GM23338 (cell line): ENCODE measurements around the gene DOCK1. TPM values are rescaled to one million over a fixed set of nuclear protein-coding genes. Genes with fewer than 3 reads are reported as not detected.

Experiments used
- ATAC-seq: fragments of 200-7000 bp; cut with Tn5 transposase; 3 replicates; pipeline ENCODE4 v1.9.1; 2020
- DNase-seq: peaks from one replicate; pipeline ENCODE4 v3.0.0-alpha.2; 2015; ENCODE audit warnings: low spot score
- H2AFZ ChIP-seq: fragments of 200-600 bp; sonication (generic); 2 replicates; pipeline ENCODE4 v1.8.0; 2016; ENCODE audit warnings: antibody characterized with exemption, mild to moderate bottlenecking, moderate library complexity
- H3F3A ChIP-seq: fragments of 200-600 bp; sonication (generic); replicated peaks from 2 replicates; pipeline ENCODE4 v1.8.0; 2017; ENCODE audit warnings: antibody characterized with exemption, mixed run types, low read depth
- H3K27ac ChIP-seq: fragments of 200-600 bp; sonication (generic); 2 replicates; pipeline ENCODE4 v1.6.1; 2016; ENCODE audit warnings: low read depth
- H3K27me3 ChIP-seq: fragments of 200-600 bp; sonication (generic); 2 replicates; pipeline ENCODE4 v1.8.0; 2016; ENCODE audit warnings: mild to moderate bottlenecking, mixed run types, moderate library complexity; ENCODE audit not compliant: insufficient read depth
- H3K36me3 ChIP-seq: fragments of 200-600 bp; sonication (generic); 2 replicates; pipeline ENCODE4 v1.8.0; 2016; ENCODE audit warnings: mild to moderate bottlenecking; ENCODE audit not compliant: insufficient read depth
- H3K4me1 ChIP-seq: fragments of 200-600 bp; sonication (generic); 2 replicates; pipeline ENCODE4 v1.8.0; 2016; ENCODE audit warnings: mild to moderate bottlenecking, moderate library complexity; ENCODE audit not compliant: insufficient read depth
- H3K4me2 ChIP-seq: fragments of 200-600 bp; sonication (generic); 2 replicates; pipeline ENCODE4 v1.7.1; 2017; ENCODE audit warnings: mixed run types
- H3K4me3 ChIP-seq: fragments of 200-600 bp; sonication (generic); 2 replicates; pipeline ENCODE4 v1.6.1; 2016; ENCODE audit warnings: mixed run types
- H3K79me2 ChIP-seq: fragments of 200-600 bp; sonication (generic); replicated peaks from 2 replicates; pipeline ENCODE4 v1.8.0; 2017; ENCODE audit warnings: mild to moderate bottlenecking; ENCODE audit not compliant: insufficient read depth
- H3K9me2 ChIP-seq: fragments of 200-600 bp; sonication (generic); 2 replicates; pipeline ENCODE4 v1.8.0; 2017; ENCODE audit not compliant: insufficient read depth
- H4K20me1 ChIP-seq: fragments of 200-600 bp; sonication (generic); replicated peaks from 2 replicates; pipeline ENCODE4 v1.8.0; 2017; ENCODE audit warnings: mild to moderate bottlenecking; ENCODE audit not compliant: insufficient read depth
- H3K27ac Mint-ChIP-seq: 2 replicates; pipeline ENCODE4 v1.8.0; 2020; ENCODE audit warnings: inconsistent platforms, mild to moderate bottlenecking, moderate library complexity, mixed read lengths
- H3K27me3 Mint-ChIP-seq: 3 replicates; pipeline ENCODE4 v1.8.0; 2022; ENCODE audit warnings: low read depth, mild to moderate bottlenecking, moderate library complexity, mixed read lengths, inconsistent platforms; ENCODE audit not compliant: insufficient read depth, poor library complexity
- H3K36me3 Mint-ChIP-seq: 3 replicates; pipeline ENCODE4 v1.8.0; 2021; ENCODE audit warnings: low read depth, mild to moderate bottlenecking, inconsistent platforms, moderate library complexity, mixed read lengths
- H3K4me1 Mint-ChIP-seq: 3 replicates; pipeline ENCODE4 v1.8.0; 2020; ENCODE audit warnings: mild to moderate bottlenecking, inconsistent platforms, mixed read lengths
- H3K4me3 Mint-ChIP-seq: 3 replicates; pipeline ENCODE4 v1.8.0; 2021; ENCODE audit warnings: moderate library complexity, mild to moderate bottlenecking, inconsistent platforms, mixed read lengths
- H3K9me3 Mint-ChIP-seq: 3 replicates; pipeline ENCODE4 v1.8.0; 2020; ENCODE audit warnings: moderate library complexity, mild to moderate bottlenecking, inconsistent platforms, mixed read lengths
- CREB1 ChIP-seq: fragments of 250-450 bp; sonication (Bioruptor Pico); IDR thresholded peaks from 2 replicates; pipeline ENCODE4 v1.5.0; 2020; ENCODE audit warnings: low read depth, mild to moderate bottlenecking, moderate library complexity
- ETS1 ChIP-seq: IDR thresholded peaks from 2 replicates; pipeline ENCODE4 v1.6.1; 2016; ENCODE audit warnings: antibody characterized with exemption
- EZH2 ChIP-seq: fragments of 200-600 bp; sonication (generic); IDR thresholded peaks from one replicate; pipeline ENCODE4 v1.8.0; 2017; ENCODE audit warnings: antibody characterized with exemption, mild to moderate bottlenecking, low read depth; ENCODE audit not compliant: unreplicated experiment
- EZH2phosphoT487 ChIP-seq: fragments of 200-600 bp; sonication (generic); IDR thresholded peaks from one replicate; pipeline ENCODE4 v1.8.1; 2018; ENCODE audit warnings: antibody characterized with exemption; ENCODE audit not compliant: unreplicated experiment
- JUNB ChIP-seq: IDR thresholded peaks from one replicate; pipeline ENCODE4 v1.6.1; 2016; ENCODE audit warnings: antibody characterized with exemption; ENCODE audit not compliant: unreplicated experiment
- NANOG ChIP-seq: IDR thresholded peaks from 2 replicates; pipeline ENCODE4 v1.6.1; 2016; ENCODE audit warnings: antibody characterized with exemption, borderline replicate concordance
- POLR2AphosphoS5 ChIP-seq: IDR thresholded peaks from 2 replicates; pipeline ENCODE4 v1.6.1; 2016; ENCODE audit warnings: antibody characterized with exemption, low read depth
- REST ChIP-seq: IDR thresholded peaks from one replicate; pipeline ENCODE4 v1.6.1; 2018; ENCODE audit warnings: antibody characterized with exemption; ENCODE audit not compliant: unreplicated experiment
- STAT1 ChIP-seq: IDR thresholded peaks from one replicate; pipeline ENCODE4 v1.6.1; 2016; ENCODE audit warnings: antibody characterized with exemption; ENCODE audit not compliant: unreplicated experiment
- ZNF114 ChIP-seq: fragments of 250-450 bp; sonication (Bioruptor Pico); IDR thresholded peaks from 2 replicates; pipeline ENCODE4 v1.5.0; 2020; ENCODE audit warnings: mild to moderate bottlenecking, moderate library complexity
- ZNF331 ChIP-seq: fragments of 250-450 bp; sonication (Bioruptor Pico); IDR thresholded peaks from 2 replicates; pipeline ENCODE4 v1.5.0; 2020; ENCODE audit warnings: low read depth, mild to moderate bottlenecking, moderate library complexity
- ZNF462 ChIP-seq: fragments of 250-450 bp; sonication (Bioruptor Pico); IDR thresholded peaks from 2 replicates; pipeline ENCODE4 v1.5.0; 2020; ENCODE audit warnings: mild to moderate bottlenecking, moderate library complexity
- polyA plus RNA-seq: library from polyadenylated mRNA; unstranded; fragments of >200 nt; fragmentation: Nextera tagmentation; extraction: Ambion mirVana; gene quantifications from 2 replicates; pipeline ENCODE4 v1.2.1, GENCODE V29; 2016
- total RNA-seq: library from RNA; depleted of rRNA; stranded (reverse); fragments of >200 nt; shearing (Covaris generic); gene quantifications from 2 replicates; pipeline ENCODE4 v1.2.3, GENCODE V29; 2014
- TF ChIP-seq, protein P1 (sequence below), 2 experiments: fragments of 200-600 bp in 1 of 2; sonication (generic) in 1 of 2; conservative IDR thresholded peaks; 2 replicates each; pipeline versions ENCODE4 v1.5.1 to v1.6.1; 2016 to 2017; ENCODE audit warnings: antibody characterized with exemption in 2 of 2, low read depth in 2 of 2, mild to moderate bottlenecking in 2 of 2, moderate library complexity in 1 of 2

The DOCK1 gene
- total and polyA plus RNA-seq, 2 experiments from 2014 or later = 13.2 to 55.3 TPM

- no peaks in the 10 kb centered on the region for H3K27me3 Mint-ChIP-seq
- no peaks in the 10 kb centered on the region for H3F3A ChIP-seq
- H3K9me2 ChIP-seq = no peaks in the 10 kb centered on the region
- no peaks in the 10 kb centered on the region; the same call in 1 of the 2 replicates for H4K20me1 ChIP-seq
- H3K27ac ChIP-seq = no peak overlapping the region
- H3K27ac Mint-ChIP-seq = no peak overlapping the region
- H3K79me2 ChIP-seq = no peaks in the 10 kb centered on the region
- no peaks in the 10 kb centered on the region for H3K36me3 ChIP-seq
- no peak overlapping the region for H2AFZ ChIP-seq
- TF ChIP-seq ZNF331 (CRISPR knock-in tag) (no peak), ZNF114 (no peak), REST (no peak), CREB1 (CRISPR knock-in tag) (no peak), STAT1 (no peak), NANOG (no peak), POLR2AphosphoS5 (no peak), EZH2phosphoT487 (no peak), ZNF462 (CRISPR knock-in tag) (no peak), JUNB (no peak), EZH2 (no peak), ETS1 (no peak)
- TF ChIP-seq, protein P1, sequence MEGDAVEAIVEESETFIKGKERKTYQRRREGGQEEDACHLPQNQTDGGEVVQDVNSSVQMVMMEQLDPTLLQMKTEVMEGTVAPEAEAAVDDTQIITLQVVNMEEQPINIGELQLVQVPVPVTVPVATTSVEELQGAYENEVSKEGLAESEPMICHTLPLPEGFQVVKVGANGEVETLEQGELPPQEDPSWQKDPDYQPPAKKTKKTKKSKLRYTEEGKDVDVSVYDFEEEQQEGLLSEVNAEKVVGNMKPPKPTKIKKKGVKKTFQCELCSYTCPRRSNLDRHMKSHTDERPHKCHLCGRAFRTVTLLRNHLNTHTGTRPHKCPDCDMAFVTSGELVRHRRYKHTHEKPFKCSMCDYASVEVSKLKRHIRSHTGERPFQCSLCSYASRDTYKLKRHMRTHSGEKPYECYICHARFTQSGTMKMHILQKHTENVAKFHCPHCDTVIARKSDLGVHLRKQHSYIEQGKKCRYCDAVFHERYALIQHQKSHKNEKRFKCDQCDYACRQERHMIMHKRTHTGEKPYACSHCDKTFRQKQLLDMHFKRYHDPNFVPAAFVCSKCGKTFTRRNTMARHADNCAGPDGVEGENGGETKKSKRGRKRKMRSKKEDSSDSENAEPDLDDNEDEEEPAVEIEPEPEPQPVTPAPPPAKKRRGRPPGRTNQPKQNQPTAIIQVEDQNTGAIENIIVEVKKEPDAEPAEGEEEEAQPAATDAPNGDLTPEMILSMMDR (conservative IDR thresholded peaks at IDR 0.05; ENCODE audit: low read depth in 2 of 2) = no peak
- DNase-seq = no peak
- H3K4me1 Mint-ChIP-seq = no peaks in the 10 kb centered on the region
- H3K36me3 Mint-ChIP-seq = peaks cover 10% of the 10 kb centered on the region; the same call in 1 of the 3 replicates
- no peaks in the 10 kb centered on the region; the same call in 2 of the 3 replicates for H3K9me3 Mint-ChIP-seq
- H3K4me1 ChIP-seq = no peaks in the 10 kb centered on the region
- ATAC-seq = no peak
- no peaks in the 10 kb centered on the region for H3K27me3 ChIP-seq
- H3K4me3 Mint-ChIP-seq = no peak overlapping the region
- no peak overlapping the region for H3K4me3 ChIP-seq
- H3K4me2 ChIP-seq = no peak overlapping the region
Measured at GRCh38 chr10:127376071-127376470, 470.8 kb downstream of the DOCK1 start.
